Fibroblast of lung (primary cell): ENCODE data around the gene ATP2A2. TPM values are rescaled to one million over a fixed set of nuclear protein-coding genes. Genes with fewer than 3 reads are reported as not detected.

Source experiments
- DNase-seq, 2 donors: peaks; one replicate each; pipeline versions ENCODE4 v3.0.0 to v3.0.0-alpha.2; 2010; ENCODE audit warnings: low read depth in 2 of 2
- H2AFZ ChIP-seq: 2 replicates; pipeline ENCODE4 v1.5.1; 2012; ENCODE audit warnings: low read length, control low read depth, inconsistent platforms
- H3K27ac ChIP-seq: 2 replicates; pipeline ENCODE4 v1.5.1; 2011; ENCODE audit warnings: low read length, control low read depth; ENCODE audit not compliant: insufficient read depth
- H3K27me3 ChIP-seq: 2 replicates; pipeline ENCODE4 v1.5.1; 2011; ENCODE audit warnings: mild to moderate bottlenecking, low read length; ENCODE audit not compliant: control insufficient read depth, insufficient read depth
- H3K36me3 ChIP-seq: 2 replicates; pipeline ENCODE4 v1.5.1; 2011; ENCODE audit warnings: low read length; ENCODE audit not compliant: control insufficient read depth, insufficient read depth
- H3K4me1 ChIP-seq: 2 replicates; pipeline ENCODE4 v1.5.1; 2011; ENCODE audit warnings: low read length; ENCODE audit not compliant: control insufficient read depth, insufficient read depth; ENCODE audit errors: extremely low read depth
- H3K4me2 ChIP-seq: 2 replicates; pipeline ENCODE4 v1.5.1; 2011; ENCODE audit warnings: low read length, control low read depth; ENCODE audit not compliant: insufficient read depth; ENCODE audit errors: extremely low read depth
- H3K4me3 ChIP-seq, 4 experiments: fragments of 200-600 bp in 1 of 4; sonication (generic) in 1 of 4; replicated peaks in 1 of 4; 2 replicates each; pipeline ENCODE4 v1.5.1; 2011 to 2016; ENCODE audit warnings: low read length in 4 of 4, low read depth in 3 of 4, mild to moderate bottlenecking in 3 of 4, control low read depth in 2 of 4, inconsistent platforms in 1 of 4, mixed read lengths in 1 of 4; ENCODE audit not compliant: insufficient read depth in 1 of 4; ENCODE audit errors: control extremely low read depth in 1 of 4
- H3K79me2 ChIP-seq: 2 replicates; pipeline ENCODE4 v1.5.1; 2012; ENCODE audit warnings: mild to moderate bottlenecking, low read length, inconsistent platforms; ENCODE audit not compliant: control insufficient read depth, insufficient read depth
- H3K9ac ChIP-seq: 2 replicates; pipeline ENCODE4 v1.5.1; 2011; ENCODE audit warnings: mild to moderate bottlenecking, low read length, control low read depth; ENCODE audit not compliant: insufficient read depth
- H3K9me3 ChIP-seq: 2 replicates; pipeline ENCODE4 v1.5.1; 2012; ENCODE audit warnings: low read depth, low read length; ENCODE audit not compliant: control insufficient read depth, insufficient read depth
- H4K20me1 ChIP-seq: 2 replicates; pipeline ENCODE4 v1.5.1; 2011; ENCODE audit warnings: low read length; ENCODE audit not compliant: control insufficient read depth, insufficient read depth; ENCODE audit errors: extremely low read depth
- EZH2 ChIP-seq: IDR thresholded peaks from 2 replicates; pipeline ENCODE4 v1.5.1; 2012; ENCODE audit warnings: low read length, control low read depth, mild to moderate bottlenecking; ENCODE audit errors: missing control alignments
- polyA minus RNA-seq: library from RNA; depleted of rRNA, polyadenylated mRNA; stranded (reverse); fragments of >200 nt; gene quantifications from 2 replicates; pipeline ENCODE4 v1.2.3, GENCODE V29; 2011; ENCODE audit warnings: low replicate concordance
- polyA plus RNA-seq, 2 donors: library from polyadenylated mRNA; depleted of rRNA in 1 of 2; stranded (reverse) in 1 of 2; unstranded in 1 of 2; fragments of >200 nt; gene quantifications; 2 replicates each; pipeline ENCODE4 v1.2.1, GENCODE V29; 2011 to 2012; ENCODE audit warnings: missing spikeins in 1 of 2
- total RNA-seq: library from RNA; depleted of rRNA; stranded (reverse); fragments of >200 nt; gene quantifications from 2 replicates; pipeline ENCODE4 v1.2.1, GENCODE V29; 2014
- TF ChIP-seq, protein P1 (sequence below), 2 donors: IDR thresholded peaks in 1 of 2; conservative IDR thresholded peaks in 1 of 2; 1 replicate in 1 of 2; 2 replicates in 1 of 2; pipeline ENCODE4 v1.5.1; 2011 to 2012; ENCODE audit warnings: low read length in 2 of 2, control low read depth in 1 of 2, inconsistent platforms in 1 of 2, low read depth in 1 of 2, mild to moderate bottlenecking in 1 of 2

The ATP2A2 gene
- total RNA-seq (119 and 151 TPM in 2 replicates), polyA plus RNA-seq (203 and 216 TPM in 2 replicates), polyA minus RNA-seq (322 and 360 TPM in 2 replicates)
- polyA plus RNA-seq (2012), result 201 and 225 TPM in 2 replicates

GRCh38 chr12:110280779-110281548, at the start of gene ATP2A2:
Gene ATP2A2, plus strand, starts transcription at chr12:110281247. Its CDS starts 543 bp downstream, at chr12:110281790.
- H3K9ac ChIP-seq, result peak within 1 kb of the TSS; percentile 93
- H3K9me3 ChIP-seq, result no peaks in the 10 kb centered on the region
- peak within 1 kb of the TSS; percentile 96 for H3K4me2 ChIP-seq
- H3K36me3 ChIP-seq, result peaks cover 2% of the 10 kb centered on the region
- H3K27me3 ChIP-seq, result no peaks in the 10 kb centered on the region
- peaks cover 14% of the 10 kb centered on the region for H4K20me1 ChIP-seq
- no peak for TF ChIP-seq EZH2
- TF ChIP-seq, protein P1, sequence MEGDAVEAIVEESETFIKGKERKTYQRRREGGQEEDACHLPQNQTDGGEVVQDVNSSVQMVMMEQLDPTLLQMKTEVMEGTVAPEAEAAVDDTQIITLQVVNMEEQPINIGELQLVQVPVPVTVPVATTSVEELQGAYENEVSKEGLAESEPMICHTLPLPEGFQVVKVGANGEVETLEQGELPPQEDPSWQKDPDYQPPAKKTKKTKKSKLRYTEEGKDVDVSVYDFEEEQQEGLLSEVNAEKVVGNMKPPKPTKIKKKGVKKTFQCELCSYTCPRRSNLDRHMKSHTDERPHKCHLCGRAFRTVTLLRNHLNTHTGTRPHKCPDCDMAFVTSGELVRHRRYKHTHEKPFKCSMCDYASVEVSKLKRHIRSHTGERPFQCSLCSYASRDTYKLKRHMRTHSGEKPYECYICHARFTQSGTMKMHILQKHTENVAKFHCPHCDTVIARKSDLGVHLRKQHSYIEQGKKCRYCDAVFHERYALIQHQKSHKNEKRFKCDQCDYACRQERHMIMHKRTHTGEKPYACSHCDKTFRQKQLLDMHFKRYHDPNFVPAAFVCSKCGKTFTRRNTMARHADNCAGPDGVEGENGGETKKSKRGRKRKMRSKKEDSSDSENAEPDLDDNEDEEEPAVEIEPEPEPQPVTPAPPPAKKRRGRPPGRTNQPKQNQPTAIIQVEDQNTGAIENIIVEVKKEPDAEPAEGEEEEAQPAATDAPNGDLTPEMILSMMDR (conservative IDR thresholded peaks at IDR 0.05 in 1 of 2, IDR thresholded peaks at IDR 0.05 in 1 of 2; ENCODE audit: low read depth in 1 of 2, low read length in 2 of 2), result no peak
- H2AFZ ChIP-seq, result peak within 1 kb of the TSS; percentile 79
- peaks cover 45% of the 10 kb centered on the region for H3K79me2 ChIP-seq
- H3K27ac ChIP-seq, result peak within 1 kb of the TSS; percentile 91
- DNase-seq, result peak; percentile 82 to 86
- peaks cover 4% of the 10 kb centered on the region for H3K4me1 ChIP-seq
- peak within 1 kb of the TSS; percentile 75 to 92 (median 82) for H3K4me3 ChIP-seq

DNA sequence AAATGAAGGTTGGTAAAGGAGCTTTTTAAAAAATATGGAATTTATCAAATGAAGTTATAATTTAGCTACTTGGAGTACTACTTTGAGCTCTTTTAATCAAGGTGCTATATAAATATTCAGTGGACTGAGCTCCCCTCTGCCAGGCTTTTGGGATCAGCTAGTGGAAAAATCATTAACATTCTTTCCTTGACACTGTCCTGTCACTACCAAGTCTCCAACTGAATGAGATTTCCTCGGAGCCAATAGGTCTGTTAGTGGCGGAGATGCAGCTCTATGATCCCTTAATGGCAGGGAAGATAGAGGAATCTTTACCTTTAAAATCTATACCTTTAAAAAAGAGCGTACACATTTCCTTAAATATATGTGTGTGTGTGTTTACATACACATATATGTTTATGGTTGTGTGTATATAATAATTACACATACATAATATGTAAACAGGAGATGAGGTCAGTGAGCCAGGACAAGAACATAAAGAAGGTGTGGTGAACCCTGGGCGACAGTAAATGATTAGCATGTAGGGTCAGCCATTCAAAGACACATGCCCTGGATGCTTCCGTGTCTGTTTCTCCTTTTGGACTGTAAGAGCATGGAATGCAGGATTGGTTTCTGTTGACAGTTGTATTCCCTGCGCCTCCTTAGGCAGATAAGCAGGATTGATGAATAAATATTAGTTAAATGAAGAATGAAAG, 47.7 kb upstream of the ATP2A2 start:
- H3K4me2 ChIP-seq, result no peak overlapping the region
- no peak overlapping the region for H2AFZ ChIP-seq
- no peaks in the 10 kb centered on the region for H3K4me1 ChIP-seq
- H3K79me2 ChIP-seq, result no peaks in the 10 kb centered on the region
- H3K4me3 ChIP-seq, result no peak overlapping the region
- no peak overlapping the region for H3K27ac ChIP-seq
- H3K27me3 ChIP-seq, result no peaks in the 10 kb centered on the region
- no peak overlapping the region for H3K9ac ChIP-seq
- H4K20me1 ChIP-seq, result no peaks in the 10 kb centered on the region
- no peak for DNase-seq
- H3K36me3 ChIP-seq, result no peaks in the 10 kb centered on the region
- H3K9me3 ChIP-seq, result no peaks in the 10 kb centered on the region
- TF ChIP-seq, protein P1 (conservative IDR thresholded peaks at IDR 0.05 in 1 of 2, IDR thresholded peaks at IDR 0.05 in 1 of 2; ENCODE audit: low read depth in 1 of 2, low read length in 2 of 2), result no peak
- no peak for TF ChIP-seq EZH2

DNA sequence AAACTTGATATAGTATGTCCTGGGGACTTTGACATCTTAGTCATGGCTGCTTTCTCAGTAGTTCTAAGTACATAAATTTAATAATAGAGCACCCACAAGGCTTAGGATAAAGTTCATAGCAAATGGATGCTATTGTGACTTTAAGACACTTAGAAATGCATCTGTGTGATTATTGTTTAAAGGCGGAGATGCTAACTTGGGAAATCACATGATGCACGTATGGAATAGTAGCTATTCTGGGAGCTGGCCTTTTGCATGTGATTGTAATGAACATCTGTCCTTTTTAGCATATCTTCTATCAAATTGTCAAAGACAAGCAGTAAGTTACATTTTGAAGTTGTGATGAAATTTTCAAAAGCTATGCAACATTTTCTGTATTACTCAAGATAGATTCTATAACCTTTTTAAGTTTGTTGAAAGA, 46.7 kb upstream of the ATP2A2 start:
- peak overlapping the region; percentile 20 for H3K4me2 ChIP-seq
- H3K9me3 ChIP-seq, result no peaks in the 10 kb centered on the region
- no peaks in the 10 kb centered on the region for H3K4me1 ChIP-seq
- H3K9ac ChIP-seq, result no peak overlapping the region
- H3K36me3 ChIP-seq, result no peaks in the 10 kb centered on the region
- H4K20me1 ChIP-seq, result no peaks in the 10 kb centered on the region
- no peak overlapping the region for H2AFZ ChIP-seq
- H3K4me3 ChIP-seq, result no peak overlapping the region
- H3K27me3 ChIP-seq, result no peaks in the 10 kb centered on the region
- H3K79me2 ChIP-seq, result no peaks in the 10 kb centered on the region
- TF ChIP-seq EZH2, result no peak
- H3K27ac ChIP-seq, result no peak overlapping the region
- peak in 1 of 2 donors; percentile 63 for DNase-seq
